HUDEP-2 (cell line): Measurements from ENCODE around the gene BSX.

Experiments used
- DNase-seq, 76 experiments: peaks; one replicate each; lab custom pipeline; 2025; ENCODE audit not compliant: unreplicated experiment in 76 of 76; lab: John Stamatoyannopoulos, UW

BSX gene

DNA sequence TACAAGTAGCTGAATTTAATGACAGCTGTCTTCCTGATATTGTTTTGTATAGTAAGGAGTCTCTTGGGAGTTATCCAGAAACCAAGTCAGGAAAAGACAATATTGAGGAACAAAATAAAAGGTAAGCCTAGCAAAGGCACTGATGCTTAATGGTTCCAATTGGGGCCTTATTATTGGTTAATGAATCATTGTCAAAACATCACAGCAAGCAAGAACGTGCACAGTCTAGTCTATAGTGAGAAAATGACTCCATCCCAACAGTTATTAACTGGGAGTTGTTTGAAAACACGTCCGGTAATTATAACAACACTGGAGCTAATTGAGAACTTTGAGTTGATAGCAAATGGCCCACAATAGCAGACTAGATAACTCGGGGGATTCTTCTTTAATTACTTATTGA is 17.7 kb downstream of the BSX start:
- DNase-seq, result no peak

DNA sequence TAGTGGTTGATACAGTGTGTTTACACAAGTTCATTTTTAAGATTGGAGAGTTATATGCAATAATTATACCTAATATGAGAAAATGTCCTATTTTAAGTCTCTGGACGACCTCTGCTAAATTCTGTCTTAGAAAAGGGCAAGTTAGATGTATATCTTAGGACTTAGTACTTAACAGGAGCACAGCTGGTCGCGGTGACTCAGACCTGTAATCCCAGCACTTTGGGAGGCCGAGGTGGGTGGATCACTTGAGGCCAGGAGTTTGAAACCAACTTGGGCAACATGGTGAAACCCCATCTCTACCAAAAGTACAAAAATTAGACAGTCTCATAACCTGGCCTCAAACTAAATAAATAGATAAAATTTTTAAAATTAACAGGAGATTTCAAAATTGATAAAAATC is 27.2 kb downstream of the BSX start:
- DNase-seq, result no peak

GRCh38 chr11:122951211-122951610 is 30.4 kb downstream of the BSX start:
- DNase-seq, result no peak

GRCh38 chr11:122938557-122938956 is 43.1 kb downstream of the BSX start:
- no peak for DNase-seq

DNA sequence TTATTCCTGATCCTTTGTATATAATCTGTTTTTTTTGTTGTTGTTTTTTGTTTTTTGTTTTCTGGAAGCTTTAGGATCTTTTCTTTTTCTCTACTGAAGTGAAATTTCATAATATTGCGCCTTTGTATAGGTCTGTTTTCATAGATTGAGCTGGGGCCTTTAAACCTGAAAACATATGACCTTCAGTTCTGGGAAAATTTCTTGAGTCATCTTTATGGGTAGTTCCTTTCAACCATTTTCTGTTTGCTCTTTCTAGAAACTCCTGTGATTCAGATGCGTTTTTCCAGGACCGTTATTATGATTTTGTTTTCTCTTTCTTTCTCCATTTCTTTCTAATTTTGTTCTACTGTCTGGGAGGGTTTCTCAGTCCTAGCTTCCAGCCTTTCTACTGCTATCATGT is 43.7 kb downstream of the BSX start:
- no peak for DNase-seq

DNA sequence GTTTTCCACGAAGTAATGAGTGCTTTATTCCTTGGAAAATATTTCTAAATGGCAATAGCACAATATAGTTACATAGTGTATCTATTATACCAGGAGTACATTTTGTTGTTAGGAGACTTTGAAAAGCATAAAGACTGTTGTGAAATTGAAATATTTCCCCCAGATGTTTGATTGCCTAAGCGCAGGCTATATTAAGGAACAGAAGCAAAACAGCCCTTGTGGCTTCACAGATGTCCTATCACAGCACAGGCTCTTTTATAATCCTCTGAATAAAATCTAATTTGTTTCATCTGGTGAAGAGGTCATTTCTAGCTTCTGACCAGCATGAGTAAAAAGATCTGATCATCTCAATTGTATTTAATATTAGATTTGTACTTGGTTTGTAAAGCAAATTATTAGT is 48.2 kb downstream of the BSX start:
- no peak for DNase-seq

- no peak for DNase-seq
Measured at GRCh38 chr11:122931510-122931909, 50.1 kb downstream of the BSX start.
